H1 (cell line): Measurements from ENCODE around the gene SLITRK5. TPM values are rescaled to one million over a fixed set of nuclear protein-coding genes. Genes with fewer than 3 reads are reported as not detected.

Source experiments
- CBX5 ChIP-seq: fragments of 300-800, 300-1000 bp; sonication (generic); IDR thresholded peaks from 2 replicates; pipeline ENCODE4 v1.7.1; 2016; ENCODE audit warnings: antibody characterized with exemption, low read length, low read depth
- CEBPB ChIP-seq: IDR thresholded peaks from 2 replicates; pipeline ENCODE4 v1.6.1; 2012; ENCODE audit warnings: low read depth, low read length
- CHD1 ChIP-seq: IDR thresholded peaks from 2 replicates; pipeline ENCODE4 v1.6.1; 2012; ENCODE audit warnings: low read depth, low read length, improper control_type of control experiment
- HDAC6 ChIP-seq: IDR thresholded peaks from one replicate; pipeline ENCODE4 v1.7.1; 2012; ENCODE audit warnings: low read depth, mild to moderate bottlenecking, inconsistent platforms, low read length, moderate library complexity
- KDM5A ChIP-seq: fragments of 200-600 bp; IDR thresholded peaks from 2 replicates; pipeline ENCODE4 v1.7.1; 2012; ENCODE audit warnings: mild to moderate bottlenecking, low read length, inconsistent platforms, mixed read lengths
- PHF8 ChIP-seq: fragments of 200-600 bp; sonication (generic); conservative IDR thresholded peaks from 2 replicates; pipeline ENCODE4 v1.7.1; 2012; ENCODE audit warnings: low read depth, mild to moderate bottlenecking, inconsistent platforms, low read length, moderate library complexity
- POU5F1 ChIP-seq: IDR thresholded peaks from 2 replicates; pipeline ENCODE4 v1.6.1; 2011; ENCODE audit warnings: low read depth, mild to moderate bottlenecking, low read length, moderate library complexity
- SAP30 ChIP-seq: fragments of 300-600 bp; sonication (generic); IDR thresholded peaks from 2 replicates; pipeline ENCODE4 v1.7.1; 2012; ENCODE audit warnings: low read length, moderate library complexity, mild to moderate bottlenecking, inconsistent platforms; ENCODE audit not compliant: insufficient read depth, insufficient replicate concordance
- TEAD4 ChIP-seq: IDR thresholded peaks from 2 replicates; pipeline ENCODE4 v1.6.1; 2012; ENCODE audit warnings: low read depth, low read length, inconsistent platforms, mixed read lengths
- YY1 ChIP-seq: IDR thresholded peaks from 2 replicates; pipeline ENCODE4 v1.6.1; 2011; ENCODE audit warnings: low read depth, mild to moderate bottlenecking, low read length
- polyA plus RNA-seq, 7 experiments: library from polyadenylated mRNA; depleted of rRNA in 3 of 7; stranded (reverse) in 5 of 7; unstranded in 2 of 7; fragments of >200 nt in 5 of 7; fragments of 200-250 nt in 2 of 7; gene quantifications; 1 replicate in 5 of 7; 2 replicates in 1 of 7; 4 replicates in 1 of 7; pipeline versions ENCODE4 v1.2.1 to v1.2.3, GENCODE V29; 2011 to 2013; ENCODE audit warnings: missing spikeins in 2 of 7, mixed read lengths in 2 of 7
- total RNA-seq: library from RNA; stranded (reverse); fragmentation: NEBNext Ultra II Directional; extraction: Animal tissue kit (Norgen Biotek cat#: 25700); gene quantifications from 2 replicates; pipeline ENCODE4 v1.2.1, GENCODE V29; 2021
- TF ChIP-seq, protein P1 (sequence below): fragments of 300-600 bp; sonication (generic); IDR thresholded peaks from 2 replicates; pipeline ENCODE4 v1.7.1; 2012; ENCODE audit warnings: low read length, moderate library complexity, mild to moderate bottlenecking, inconsistent platforms; ENCODE audit not compliant: insufficient replicate concordance

The SLITRK5 gene
- total and polyA plus RNA-seq, 2 of the 8 experiments (the other 6 are each of a cell fraction or from before 2014, with no cell fraction given), result 0.27 to 1.1 TPM

DNA sequence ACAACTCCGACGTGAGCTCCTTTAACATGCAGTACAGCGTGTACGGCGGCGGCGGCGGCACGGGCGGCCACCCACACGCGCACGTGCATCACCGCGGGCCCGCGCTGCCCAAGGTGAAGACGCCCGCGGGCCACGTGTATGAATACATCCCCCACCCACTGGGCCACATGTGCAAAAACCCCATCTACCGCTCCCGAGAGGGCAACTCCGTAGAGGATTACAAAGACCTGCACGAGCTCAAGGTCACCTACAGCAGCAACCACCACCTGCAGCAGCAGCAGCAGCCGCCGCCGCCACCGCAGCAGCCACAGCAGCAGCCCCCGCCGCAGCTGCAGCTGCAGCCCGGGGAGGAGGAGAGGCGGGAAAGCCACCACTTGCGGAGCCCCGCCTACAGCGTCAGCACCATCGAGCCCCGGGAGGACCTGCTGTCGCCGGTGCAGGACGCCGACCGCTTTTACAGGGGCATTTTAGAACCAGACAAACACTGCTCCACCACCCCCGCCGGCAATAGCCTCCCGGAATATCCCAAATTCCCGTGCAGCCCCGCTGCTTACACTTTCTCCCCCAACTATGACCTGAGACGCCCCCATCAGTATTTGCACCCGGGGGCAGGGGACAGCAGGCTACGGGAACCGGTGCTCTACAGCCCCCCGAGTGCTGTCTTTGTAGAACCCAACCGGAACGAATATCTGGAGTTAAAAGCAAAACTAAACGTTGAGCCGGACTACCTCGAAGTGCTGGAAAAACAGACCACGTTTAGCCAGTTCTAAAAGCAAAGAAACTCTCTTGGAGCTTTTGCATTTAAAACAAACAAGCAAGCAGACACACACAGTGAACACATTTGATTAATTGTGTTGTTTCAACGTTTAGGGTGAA is 6.6 kb downstream of the SLITRK5 start (continued):
- no peak for TF ChIP-seq SAP30
- no peak for TF ChIP-seq CBX5
- TF ChIP-seq YY1, result no peak
- no peak for TF ChIP-seq HDAC6
- no peak for TF ChIP-seq CHD1
- TF ChIP-seq PHF8, result no peak
- no peak for TF ChIP-seq KDM5A
- no peak for TF ChIP-seq CEBPB
- TF ChIP-seq, protein P1, sequence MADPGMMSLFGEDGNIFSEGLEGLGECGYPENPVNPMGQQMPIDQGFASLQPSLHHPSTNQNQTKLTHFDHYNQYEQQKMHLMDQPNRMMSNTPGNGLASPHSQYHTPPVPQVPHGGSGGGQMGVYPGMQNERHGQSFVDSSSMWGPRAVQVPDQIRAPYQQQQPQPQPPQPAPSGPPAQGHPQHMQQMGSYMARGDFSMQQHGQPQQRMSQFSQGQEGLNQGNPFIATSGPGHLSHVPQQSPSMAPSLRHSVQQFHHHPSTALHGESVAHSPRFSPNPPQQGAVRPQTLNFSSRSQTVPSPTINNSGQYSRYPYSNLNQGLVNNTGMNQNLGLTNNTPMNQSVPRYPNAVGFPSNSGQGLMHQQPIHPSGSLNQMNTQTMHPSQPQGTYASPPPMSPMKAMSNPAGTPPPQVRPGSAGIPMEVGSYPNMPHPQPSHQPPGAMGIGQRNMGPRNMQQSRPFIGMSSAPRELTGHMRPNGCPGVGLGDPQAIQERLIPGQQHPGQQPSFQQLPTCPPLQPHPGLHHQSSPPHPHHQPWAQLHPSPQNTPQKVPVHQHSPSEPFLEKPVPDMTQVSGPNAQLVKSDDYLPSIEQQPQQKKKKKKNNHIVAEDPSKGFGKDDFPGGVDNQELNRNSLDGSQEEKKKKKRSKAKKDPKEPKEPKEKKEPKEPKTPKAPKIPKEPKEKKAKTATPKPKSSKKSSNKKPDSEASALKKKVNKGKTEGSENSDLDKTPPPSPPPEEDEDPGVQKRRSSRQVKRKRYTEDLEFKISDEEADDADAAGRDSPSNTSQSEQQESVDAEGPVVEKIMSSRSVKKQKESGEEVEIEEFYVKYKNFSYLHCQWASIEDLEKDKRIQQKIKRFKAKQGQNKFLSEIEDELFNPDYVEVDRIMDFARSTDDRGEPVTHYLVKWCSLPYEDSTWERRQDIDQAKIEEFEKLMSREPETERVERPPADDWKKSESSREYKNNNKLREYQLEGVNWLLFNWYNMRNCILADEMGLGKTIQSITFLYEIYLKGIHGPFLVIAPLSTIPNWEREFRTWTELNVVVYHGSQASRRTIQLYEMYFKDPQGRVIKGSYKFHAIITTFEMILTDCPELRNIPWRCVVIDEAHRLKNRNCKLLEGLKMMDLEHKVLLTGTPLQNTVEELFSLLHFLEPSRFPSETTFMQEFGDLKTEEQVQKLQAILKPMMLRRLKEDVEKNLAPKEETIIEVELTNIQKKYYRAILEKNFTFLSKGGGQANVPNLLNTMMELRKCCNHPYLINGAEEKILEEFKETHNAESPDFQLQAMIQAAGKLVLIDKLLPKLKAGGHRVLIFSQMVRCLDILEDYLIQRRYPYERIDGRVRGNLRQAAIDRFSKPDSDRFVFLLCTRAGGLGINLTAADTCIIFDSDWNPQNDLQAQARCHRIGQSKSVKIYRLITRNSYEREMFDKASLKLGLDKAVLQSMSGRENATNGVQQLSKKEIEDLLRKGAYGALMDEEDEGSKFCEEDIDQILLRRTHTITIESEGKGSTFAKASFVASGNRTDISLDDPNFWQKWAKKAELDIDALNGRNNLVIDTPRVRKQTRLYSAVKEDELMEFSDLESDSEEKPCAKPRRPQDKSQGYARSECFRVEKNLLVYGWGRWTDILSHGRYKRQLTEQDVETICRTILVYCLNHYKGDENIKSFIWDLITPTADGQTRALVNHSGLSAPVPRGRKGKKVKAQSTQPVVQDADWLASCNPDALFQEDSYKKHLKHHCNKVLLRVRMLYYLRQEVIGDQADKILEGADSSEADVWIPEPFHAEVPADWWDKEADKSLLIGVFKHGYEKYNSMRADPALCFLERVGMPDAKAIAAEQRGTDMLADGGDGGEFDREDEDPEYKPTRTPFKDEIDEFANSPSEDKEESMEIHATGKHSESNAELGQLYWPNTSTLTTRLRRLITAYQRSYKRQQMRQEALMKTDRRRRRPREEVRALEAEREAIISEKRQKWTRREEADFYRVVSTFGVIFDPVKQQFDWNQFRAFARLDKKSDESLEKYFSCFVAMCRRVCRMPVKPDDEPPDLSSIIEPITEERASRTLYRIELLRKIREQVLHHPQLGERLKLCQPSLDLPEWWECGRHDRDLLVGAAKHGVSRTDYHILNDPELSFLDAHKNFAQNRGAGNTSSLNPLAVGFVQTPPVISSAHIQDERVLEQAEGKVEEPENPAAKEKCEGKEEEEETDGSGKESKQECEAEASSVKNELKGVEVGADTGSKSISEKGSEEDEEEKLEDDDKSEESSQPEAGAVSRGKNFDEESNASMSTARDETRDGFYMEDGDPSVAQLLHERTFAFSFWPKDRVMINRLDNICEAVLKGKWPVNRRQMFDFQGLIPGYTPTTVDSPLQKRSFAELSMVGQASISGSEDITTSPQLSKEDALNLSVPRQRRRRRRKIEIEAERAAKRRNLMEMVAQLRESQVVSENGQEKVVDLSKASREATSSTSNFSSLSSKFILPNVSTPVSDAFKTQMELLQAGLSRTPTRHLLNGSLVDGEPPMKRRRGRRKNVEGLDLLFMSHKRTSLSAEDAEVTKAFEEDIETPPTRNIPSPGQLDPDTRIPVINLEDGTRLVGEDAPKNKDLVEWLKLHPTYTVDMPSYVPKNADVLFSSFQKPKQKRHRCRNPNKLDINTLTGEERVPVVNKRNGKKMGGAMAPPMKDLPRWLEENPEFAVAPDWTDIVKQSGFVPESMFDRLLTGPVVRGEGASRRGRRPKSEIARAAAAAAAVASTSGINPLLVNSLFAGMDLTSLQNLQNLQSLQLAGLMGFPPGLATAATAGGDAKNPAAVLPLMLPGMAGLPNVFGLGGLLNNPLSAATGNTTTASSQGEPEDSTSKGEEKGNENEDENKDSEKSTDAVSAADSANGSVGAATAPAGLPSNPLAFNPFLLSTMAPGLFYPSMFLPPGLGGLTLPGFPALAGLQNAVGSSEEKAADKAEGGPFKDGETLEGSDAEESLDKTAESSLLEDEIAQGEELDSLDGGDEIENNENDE, result no peak
- TF ChIP-seq TEAD4, result no peak
- no peak for TF ChIP-seq POU5F1
